Mucosa of stomach (tissue), 1 donor: ENCODE data around the gene PHLPP1.

ENCODE experiments used
- H3K27me3 ChIP-seq: one replicate; pipeline ENCODE4 v1.7.0; 2013; ENCODE audit warnings: mild to moderate bottlenecking, low read length; ENCODE audit not compliant: control insufficient read depth, insufficient read depth
- H3K36me3 ChIP-seq: one replicate; pipeline ENCODE4 v1.7.0; 2013; ENCODE audit warnings: low read length; ENCODE audit not compliant: control insufficient read depth, insufficient read depth
- H3K4me1 ChIP-seq: one replicate; pipeline ENCODE4 v1.7.0; 2013; ENCODE audit warnings: mild to moderate bottlenecking, low read length; ENCODE audit not compliant: control insufficient read depth, insufficient read depth
- H3K4me3 ChIP-seq: one replicate; pipeline ENCODE4 v1.7.0; 2013; ENCODE audit warnings: low read length
- H3K9ac ChIP-seq: one replicate; pipeline ENCODE4 v1.7.0; 2013; ENCODE audit warnings: mild to moderate bottlenecking, low read length, moderate library complexity
- H3K9me3 ChIP-seq: one replicate; pipeline ENCODE4 v1.7.0; 2013; ENCODE audit warnings: mild to moderate bottlenecking, low read length, moderate library complexity; ENCODE audit not compliant: control insufficient read depth
- donor health status: Pancreatic carcinoma.

Gene PHLPP1

DNA sequence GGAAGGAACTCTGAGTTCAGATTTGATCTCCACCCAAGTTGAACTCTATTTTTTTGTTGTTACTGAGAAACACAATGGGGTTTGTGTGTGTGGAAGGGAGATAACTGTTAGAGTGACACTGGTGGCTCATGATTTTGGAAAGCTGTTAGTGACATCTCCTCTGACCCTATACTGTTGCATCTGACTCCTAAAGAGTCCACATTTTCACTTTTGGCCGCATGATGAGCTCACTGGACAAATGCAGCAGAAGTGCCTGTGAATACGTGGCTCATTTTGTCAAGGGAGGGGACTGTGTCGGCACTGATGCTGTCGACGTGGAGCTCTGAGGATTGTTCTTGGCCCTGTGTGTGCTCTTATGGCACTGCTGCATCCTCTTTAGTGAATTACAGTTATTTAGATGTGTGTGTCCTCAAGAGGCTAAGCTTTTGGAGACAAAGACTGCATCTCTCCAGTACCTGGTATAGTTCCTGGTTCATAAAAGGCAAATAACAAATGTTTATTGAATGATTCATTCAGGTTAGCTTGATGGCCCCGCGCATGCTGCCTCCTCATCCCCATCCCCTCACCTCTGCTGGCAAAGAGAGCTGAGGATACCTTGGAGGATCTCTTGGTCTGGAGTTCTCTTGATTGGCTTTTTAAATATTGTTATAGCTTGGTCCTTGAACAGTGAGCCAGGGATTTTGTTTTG, 135.4 kb downstream of the PHLPP1 start:
- Histone ChIP-seq H3K4me1 (peaks cover 8% of the 10 kb centered on the region), H3K36me3 (no peaks in the 10 kb centered on the region), H3K9me3 (no peaks in the 10 kb centered on the region), H3K4me3 (no peak overlapping the region), H3K27me3 (no peaks in the 10 kb centered on the region), H3K9ac (no peak overlapping the region)

DNA sequence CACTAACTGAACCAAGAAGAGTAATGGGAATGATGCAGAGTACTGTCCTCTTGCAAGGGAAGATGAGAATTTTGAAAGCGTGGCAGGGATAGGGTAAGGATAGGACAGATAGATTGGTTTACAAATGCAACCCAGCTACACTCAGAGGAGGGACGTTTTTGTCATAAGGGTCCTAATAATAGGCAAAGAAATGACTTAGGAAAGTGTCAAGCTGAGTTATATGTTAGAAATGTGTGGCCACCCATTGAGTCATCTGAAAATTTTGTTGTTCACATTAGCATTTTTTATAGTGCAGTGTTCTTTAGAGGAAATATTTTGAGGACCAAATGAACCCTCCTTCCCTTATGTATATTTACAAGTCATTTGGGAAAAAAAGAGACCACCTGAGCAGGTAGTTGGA, 137.5 kb downstream of the PHLPP1 start:
- peaks cover 8% of the 10 kb centered on the region for H3K4me1 ChIP-seq
- H3K4me3 ChIP-seq: no peak overlapping the region
- no peak overlapping the region for H3K9ac ChIP-seq
- H3K9me3 ChIP-seq: no peaks in the 10 kb centered on the region
- H3K27me3 ChIP-seq: no peaks in the 10 kb centered on the region
- no peaks in the 10 kb centered on the region for H3K36me3 ChIP-seq

DNA sequence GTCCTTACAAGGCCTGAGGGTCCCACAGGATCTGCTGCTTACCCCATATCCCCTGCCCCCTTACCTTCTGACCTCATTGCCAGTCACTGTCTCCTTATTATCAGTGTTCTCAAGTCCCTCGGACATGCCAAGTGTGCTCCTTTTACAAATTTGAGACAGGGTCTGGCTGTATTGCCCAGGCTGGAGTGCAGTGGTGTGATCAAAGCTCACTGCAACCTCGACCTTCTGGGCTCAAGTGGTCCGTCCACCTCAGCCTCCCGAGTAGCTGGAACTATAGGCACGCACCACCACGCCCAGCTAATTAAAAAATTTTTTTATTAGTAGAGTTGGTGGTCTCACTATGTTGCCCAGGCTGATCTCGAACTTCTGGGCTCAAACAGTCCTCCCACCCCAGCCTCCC, 141.0 kb downstream of the PHLPP1 start:
- Histone ChIP-seq H3K9ac (no peak overlapping the region), H3K9me3 (no peaks in the 10 kb centered on the region), H3K4me3 (no peak overlapping the region), H3K4me1 (peaks cover 5% of the 10 kb centered on the region), H3K27me3 (no peaks in the 10 kb centered on the region), H3K36me3 (no peaks in the 10 kb centered on the region)

DNA sequence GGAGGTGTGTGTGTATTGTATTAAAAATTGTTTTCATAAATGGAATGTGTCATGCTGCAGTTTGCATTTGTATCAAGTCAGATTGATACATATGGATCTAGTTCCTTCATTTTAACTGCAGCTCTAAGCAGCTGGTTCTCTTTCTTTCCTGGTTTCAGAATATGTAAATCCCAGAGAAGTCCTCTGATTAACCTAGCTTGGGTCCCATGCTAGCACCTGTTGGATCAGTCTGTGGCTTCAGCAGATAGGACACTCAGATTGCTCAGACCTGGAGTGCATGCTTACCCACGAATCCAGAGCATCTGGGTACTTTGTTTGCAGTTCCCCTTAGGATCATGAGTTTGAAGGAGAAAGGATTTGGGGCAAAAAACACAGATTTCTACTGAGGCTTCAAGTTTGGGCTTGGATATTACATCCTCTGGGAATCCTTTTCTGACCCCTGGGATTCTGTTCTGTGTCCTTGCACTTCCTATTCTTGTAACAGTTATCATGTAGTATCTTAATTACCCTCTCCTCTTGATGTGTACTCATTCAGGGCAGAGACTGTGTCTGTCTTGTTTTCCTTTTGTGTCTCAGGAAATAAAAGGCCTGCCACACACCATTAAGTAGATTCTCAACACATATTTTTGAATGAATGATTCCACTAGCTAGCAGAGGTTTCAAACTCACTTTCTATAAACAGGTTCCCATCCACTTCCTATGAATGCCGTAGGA, 142.1 kb downstream of the PHLPP1 start:
- peaks cover 5% of the 10 kb centered on the region for H3K4me1 ChIP-seq
- H3K9ac ChIP-seq: no peak overlapping the region
- no peaks in the 10 kb centered on the region for H3K36me3 ChIP-seq
- H3K27me3 ChIP-seq: no peaks in the 10 kb centered on the region
- no peaks in the 10 kb centered on the region for H3K9me3 ChIP-seq
- H3K4me3 ChIP-seq: no peak overlapping the region

DNA sequence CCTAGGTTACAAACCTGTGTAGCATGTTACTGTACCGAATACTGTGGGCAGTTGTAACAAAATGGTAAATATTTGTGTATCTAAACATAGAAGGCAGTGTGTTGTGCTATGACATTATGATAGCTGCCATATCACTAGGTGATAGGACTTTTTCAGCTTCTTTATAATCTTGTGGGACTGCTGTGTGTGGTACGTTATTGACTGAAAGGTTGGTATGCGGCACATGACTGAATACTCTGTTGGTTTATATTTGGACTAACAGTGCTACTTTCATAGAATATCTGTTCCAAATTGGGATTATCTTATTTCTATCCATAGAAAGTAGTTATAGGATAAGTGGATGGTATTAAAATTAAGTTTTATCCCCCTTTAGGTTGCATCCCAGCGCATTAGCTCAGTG, 144.7 kb downstream of the PHLPP1 start:
- Histone ChIP-seq H3K9ac (no peak overlapping the region), H3K27me3 (no peaks in the 10 kb centered on the region)

DNA sequence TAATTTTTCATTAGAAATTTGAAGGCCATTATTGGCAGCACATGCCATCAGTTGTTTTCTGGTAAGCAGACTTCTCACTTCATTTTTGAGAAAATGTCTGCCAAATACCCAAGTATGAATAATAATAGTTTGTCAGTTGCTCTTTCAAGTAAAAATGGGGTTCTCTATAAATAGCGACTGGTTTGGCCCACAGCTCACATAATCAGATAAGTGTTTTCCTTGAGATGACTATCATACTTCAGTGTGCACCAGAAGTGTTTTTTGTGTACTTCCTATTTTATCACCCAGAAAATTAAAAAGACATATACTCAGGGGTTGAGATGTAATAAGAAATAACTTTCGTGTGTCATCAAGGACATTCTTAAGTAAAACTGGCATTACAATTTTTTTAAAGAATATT, 147.1 kb downstream of the PHLPP1 start:
- no peaks in the 10 kb centered on the region for H3K27me3 ChIP-seq

More for the DNA sequence above, 144.7 kb downstream of the PHLPP1 start:
- Histone ChIP-seq H3K4me3 (no peak overlapping the region), H3K36me3 (no peaks in the 10 kb centered on the region), H3K4me1 (peaks cover 5% of the 10 kb centered on the region), H3K9me3 (no peaks in the 10 kb centered on the region)

DNA sequence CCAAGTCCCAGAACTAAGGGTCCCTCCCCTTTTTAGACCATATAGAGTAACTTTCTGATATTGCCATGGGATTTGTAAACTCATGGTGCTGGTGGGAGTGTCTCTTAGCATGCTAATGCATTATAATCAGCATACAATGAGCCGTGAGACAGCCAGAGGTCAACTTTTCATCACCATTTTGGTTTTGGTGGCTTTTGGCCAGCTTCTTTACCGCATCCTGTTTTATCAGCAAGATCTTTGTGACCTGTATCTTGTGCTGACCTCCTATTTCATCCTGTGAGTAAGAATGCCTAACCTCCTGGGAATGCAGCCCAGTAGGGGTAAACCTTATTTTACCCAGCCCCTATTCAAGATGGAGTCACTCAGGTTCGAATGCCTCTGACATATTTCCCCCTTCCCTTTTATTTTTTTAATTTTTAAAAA, 148.2 kb downstream of the PHLPP1 start:
- no peaks in the 10 kb centered on the region for H3K9me3 ChIP-seq
- peaks cover 5% of the 10 kb centered on the region for H3K4me1 ChIP-seq
- no peaks in the 10 kb centered on the region for H3K27me3 ChIP-seq
- H3K4me3 ChIP-seq: no peak overlapping the region
- no peak overlapping the region for H3K9ac ChIP-seq
- no peaks in the 10 kb centered on the region for H3K36me3 ChIP-seq

More for the DNA sequence above, 147.1 kb downstream of the PHLPP1 start:
- H3K9ac ChIP-seq: no peak overlapping the region
- no peaks in the 10 kb centered on the region for H3K36me3 ChIP-seq
- peaks cover 5% of the 10 kb centered on the region for H3K4me1 ChIP-seq
- H3K9me3 ChIP-seq: no peaks in the 10 kb centered on the region
- H3K4me3 ChIP-seq: no peak overlapping the region

DNA sequence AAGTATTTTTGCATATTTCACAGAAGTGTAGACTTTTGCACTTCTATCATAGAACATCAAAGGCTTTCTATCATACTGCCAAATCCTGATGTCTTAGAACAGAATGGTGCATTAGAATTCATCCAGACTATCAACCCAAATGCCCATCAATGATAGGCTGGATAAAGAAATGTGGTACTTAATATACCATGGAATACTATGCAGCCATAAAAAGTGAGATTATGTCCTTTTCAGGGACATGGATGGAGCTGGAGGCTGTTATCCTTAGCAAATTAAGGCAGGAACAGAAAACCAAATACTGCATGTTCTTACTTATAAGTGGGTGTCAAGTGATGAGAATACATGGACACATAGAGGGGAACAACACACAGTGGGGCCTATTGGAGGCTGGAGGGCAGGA, 150.2 kb downstream of the PHLPP1 start:
- peaks cover 2% of the 10 kb centered on the region for H3K4me1 ChIP-seq
- H3K27me3 ChIP-seq: no peaks in the 10 kb centered on the region
- H3K36me3 ChIP-seq: no peaks in the 10 kb centered on the region
- no peak overlapping the region for H3K4me3 ChIP-seq
- H3K9me3 ChIP-seq: no peaks in the 10 kb centered on the region
- H3K9ac ChIP-seq: no peak overlapping the region

DNA sequence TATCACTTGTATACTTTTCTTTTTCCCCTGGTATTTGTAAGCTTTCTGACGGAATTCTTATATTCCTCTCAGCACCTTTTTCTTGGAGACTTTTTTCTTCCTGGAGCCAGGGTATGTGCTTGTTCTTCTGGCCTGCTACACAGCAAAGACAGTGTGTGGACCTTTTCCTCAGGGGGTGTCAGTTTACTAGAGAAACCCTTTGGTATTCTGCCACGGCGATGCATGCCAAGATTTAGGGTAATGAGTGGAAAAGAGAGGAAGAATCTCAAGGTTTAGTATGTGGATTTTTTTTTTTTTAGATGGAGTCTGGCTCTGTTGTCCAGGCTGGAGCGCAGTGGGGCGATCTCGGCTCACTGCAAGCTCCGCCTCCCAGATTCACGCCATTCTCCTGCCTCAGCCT, 152.2 kb downstream of the PHLPP1 start:
- Histone ChIP-seq H3K4me1 (no peaks in the 10 kb centered on the region), H3K36me3 (no peaks in the 10 kb centered on the region), H3K9ac (no peak overlapping the region), H3K27me3 (no peaks in the 10 kb centered on the region), H3K4me3 (no peak overlapping the region), H3K9me3 (no peaks in the 10 kb centered on the region)

DNA sequence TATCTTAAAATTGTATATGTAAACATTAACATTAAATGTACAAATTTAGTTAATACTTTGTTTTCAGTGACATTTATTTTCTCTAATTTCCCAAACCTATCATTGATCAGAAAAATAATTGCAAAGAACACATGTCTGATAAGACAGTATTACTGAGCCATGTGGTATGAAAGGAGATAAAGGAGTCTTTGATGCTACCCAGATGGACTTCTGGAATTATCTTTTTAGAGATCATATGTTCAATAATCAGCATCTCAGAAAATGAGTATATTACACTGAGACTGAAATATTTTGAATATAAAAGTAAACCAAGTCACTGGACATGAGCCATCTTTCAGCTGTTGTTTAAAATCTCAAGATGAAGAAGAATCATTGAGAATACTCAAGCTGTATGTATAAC, 153.3 kb downstream of the PHLPP1 start:
- Histone ChIP-seq H3K36me3 (no peaks in the 10 kb centered on the region), H3K4me1 (no peaks in the 10 kb centered on the region), H3K4me3 (no peak overlapping the region), H3K9me3 (no peaks in the 10 kb centered on the region), H3K27me3 (no peaks in the 10 kb centered on the region), H3K9ac (no peak overlapping the region)

DNA sequence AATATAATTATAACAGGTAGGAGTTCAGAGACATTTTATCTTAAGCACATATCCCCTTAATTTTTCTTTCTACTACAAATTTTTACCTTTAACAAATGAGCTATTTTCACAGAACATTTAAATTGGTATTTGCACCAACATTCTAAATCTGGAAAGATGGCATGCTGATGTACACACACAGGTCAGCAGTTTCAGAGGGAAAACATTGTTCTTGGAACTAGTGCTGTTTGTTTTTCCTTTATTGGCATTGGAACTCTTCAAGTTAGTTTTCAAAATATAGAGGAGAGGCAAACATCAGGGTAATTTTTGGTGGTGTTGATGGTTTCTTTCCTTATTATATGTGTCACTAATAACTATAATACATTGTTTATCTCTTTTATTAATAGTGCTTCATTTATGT, 155.3 kb downstream of the PHLPP1 start:
- Histone ChIP-seq H3K27me3 (no peaks in the 10 kb centered on the region), H3K4me3 (no peak overlapping the region), H3K4me1 (no peaks in the 10 kb centered on the region), H3K9ac (no peak overlapping the region), H3K9me3 (no peaks in the 10 kb centered on the region), H3K36me3 (no peaks in the 10 kb centered on the region)

DNA sequence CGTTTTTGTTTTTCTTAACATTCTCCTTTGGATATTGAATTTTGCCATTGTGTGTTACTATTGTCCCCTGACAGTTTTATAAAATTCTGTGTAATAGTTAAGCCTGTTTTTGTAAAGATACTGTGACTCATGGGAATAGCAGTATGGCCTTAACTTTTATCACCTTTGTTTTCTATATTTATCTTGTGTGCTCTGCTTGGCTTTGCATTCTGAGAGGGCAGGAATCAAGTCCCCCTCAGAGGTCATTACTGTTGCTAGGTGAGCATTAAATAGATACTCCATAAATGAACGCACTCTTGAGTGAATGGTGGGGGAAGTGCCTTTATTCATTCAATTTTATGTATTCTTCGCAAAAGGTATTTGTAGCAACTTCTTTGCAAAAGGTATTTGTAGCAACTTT, 160.0 kb downstream of the PHLPP1 start:
- Histone ChIP-seq H3K9me3 (no peaks in the 10 kb centered on the region), H3K4me3 (no peak overlapping the region), H3K9ac (no peak overlapping the region), H3K4me1 (no peaks in the 10 kb centered on the region), H3K27me3 (no peaks in the 10 kb centered on the region), H3K36me3 (no peaks in the 10 kb centered on the region)
